ENCODE measurements around the gene DESI2.

GRCh38 chr1:244654108-244655038 lies 1.4 kb downstream of the DESI2 start:
- TF ChIP-seq CTCF (IDR thresholded peaks at IDR 0.05 in 8 of 11, conservative IDR thresholded peaks at IDR 0.05 in 3 of 11) (no peak), POLR2AphosphoS5 (IDR thresholded peaks at IDR 0.05) (no peak), POLR2A (IDR thresholded peaks at IDR 0.05) (no peak)

Data from spleen (tissue), 7 donors.